GM23248 (cell line): ENCODE measurements around the gene GPR65. TPM values are rescaled to one million over a fixed set of nuclear protein-coding genes. Genes with fewer than 3 reads are reported as not detected.

Experiments
- DNase-seq: peaks from one replicate; pipeline ENCODE4 v3.0.0-alpha.2; 2015
- H2AFZ ChIP-seq: fragments of 200-600 bp; sonication (generic); 2 replicates; pipeline ENCODE4 v1.6.1; 2016; ENCODE audit warnings: antibody characterized with exemption
- H3F3A ChIP-seq: fragments of 200-600 bp; sonication (generic); 2 replicates; pipeline ENCODE4 v1.6.1; 2016; ENCODE audit warnings: mild to moderate bottlenecking, antibody characterized with exemption, mixed run types; ENCODE audit not compliant: insufficient read depth
- H3K27ac ChIP-seq: fragments of 200-600 bp; sonication (generic); 2 replicates; pipeline ENCODE4 v1.5.1; 2016; ENCODE audit warnings: mild to moderate bottlenecking
- H3K27me3 ChIP-seq: fragments of 200-600 bp; sonication (generic); replicated peaks from 2 replicates; pipeline ENCODE4 v1.6.1; 2016; ENCODE audit warnings: mild to moderate bottlenecking; ENCODE audit not compliant: insufficient read depth
- H3K36me3 ChIP-seq: fragments of 200-600 bp; sonication (generic); 2 replicates; pipeline ENCODE4 v1.6.1; 2016; ENCODE audit warnings: low read depth, mild to moderate bottlenecking
- H3K4me1 ChIP-seq: fragments of 200-600 bp; sonication (generic); 2 replicates; pipeline ENCODE4 v1.6.1; 2016; ENCODE audit warnings: mild to moderate bottlenecking; ENCODE audit not compliant: insufficient read depth
- H3K4me2 ChIP-seq: fragments of 200-600 bp; sonication (generic); one replicate; pipeline ENCODE4 v1.6.1; 2016; ENCODE audit warnings: mild to moderate bottlenecking; ENCODE audit not compliant: unreplicated experiment
- H3K4me3 ChIP-seq: fragments of 200-600 bp; sonication (generic); 2 replicates; pipeline ENCODE4 v1.5.1; 2016; ENCODE audit warnings: mild to moderate bottlenecking
- H3K79me2 ChIP-seq: fragments of 200-600 bp; sonication (generic); 2 replicates; pipeline ENCODE4 v1.6.1; 2016; ENCODE audit warnings: mild to moderate bottlenecking; ENCODE audit not compliant: insufficient read depth
- H3K9ac ChIP-seq: fragments of 200-600 bp; sonication (generic); 2 replicates; pipeline ENCODE4 v1.6.1; 2016; ENCODE audit warnings: mild to moderate bottlenecking
- H3K9me2 ChIP-seq: fragments of 200-600 bp; sonication (generic); 2 replicates; pipeline ENCODE4 v1.6.1; 2016; ENCODE audit warnings: mixed run types, mild to moderate bottlenecking, moderate library complexity; ENCODE audit not compliant: insufficient read depth
- H3K9me3 ChIP-seq: fragments of 200-600 bp; sonication (generic); one replicate; pipeline ENCODE4 v1.6.1; 2017; ENCODE audit warnings: low read depth
- H4K20me1 ChIP-seq: fragments of 200-600 bp; sonication (generic); 2 replicates; pipeline ENCODE4 v1.6.0; 2016; ENCODE audit not compliant: insufficient read depth
- EZH2 ChIP-seq: fragments of 200-600 bp; sonication (generic); IDR thresholded peaks from 2 replicates; pipeline ENCODE4 v1.6.1; 2018; ENCODE audit warnings: antibody characterized with exemption, mild to moderate bottlenecking; ENCODE audit not compliant: insufficient read depth, poor library complexity, severe bottlenecking
- EZH2phosphoT487 ChIP-seq: fragments of 200-600 bp; sonication (generic); IDR thresholded peaks from 2 replicates; pipeline ENCODE4 v1.6.1; 2018; ENCODE audit warnings: antibody characterized with exemption, moderate library complexity, mild to moderate bottlenecking, low read depth; ENCODE audit not compliant: insufficient read depth
- WGBS, 2 experiments: methylation state at CpG; one replicate each; pipeline ENCODE4 v1.1.6; 2015 to 2017; ENCODE audit warnings: low lambda C conversion rate in 2 of 2, low coverage in 1 of 2; ENCODE audit errors: missing lambda C conversion rate in 2 of 2; 5-methylcytosine and 5-hydroxymethylcytosine counted together
- in situ Hi-C: fragments of 300-500 bp; cut with MboI; formaldehyde crosslinking; loops from 2 replicates; pipeline ENCODE4 v1.15.0; 2020
- polyA plus RNA-seq: library from polyadenylated mRNA; unstranded; fragments of >200 nt; fragmentation: Nextera tagmentation; extraction: Ambion mirVana; gene quantifications from 2 replicates; pipeline ENCODE4 v1.2.1, GENCODE V29; 2016
- total RNA-seq: library from RNA; depleted of rRNA; stranded (reverse); fragments of >200 nt; shearing (Covaris generic); gene quantifications from 2 replicates; pipeline ENCODE4 v1.2.3, GENCODE V29; 2014

Gene GPR65
- total and polyA plus RNA-seq, 2 experiments from 2014 or later: 0.06 to 0.22 TPM

GRCh38 chr14:87966816-87967215 is 38.1 kb upstream of the GPR65 start:
- Histone ChIP-seq H3K79me2 (no peaks in the 10 kb centered on the region), H3F3A (no peaks in the 10 kb centered on the region), H3K9ac (no peak overlapping the region), H3K4me3 (no peak overlapping the region), H3K9me3 (no peaks in the 10 kb centered on the region), H3K4me1 (no peaks in the 10 kb centered on the region), H3K36me3 (no peaks in the 10 kb centered on the region), H3K9me2 (no peaks in the 10 kb centered on the region), H3K27ac (no peak overlapping the region), H3K27me3 (no peaks in the 10 kb centered on the region), H3K4me2 (no peak overlapping the region), H2AFZ (no peak overlapping the region), H4K20me1 (no peaks in the 10 kb centered on the region)
- in situ Hi-C loops: no loop called here
- DNase-seq: peak; percentile 30
- no peak for TF ChIP-seq EZH2phosphoT487
- TF ChIP-seq EZH2: no peak
- 53 to 59% methylated on average over 3 of the region's 3 CpGs for WGBS, 2 experiments

GRCh38 chr14:87967496-87967895 is 37.4 kb upstream of the GPR65 start:
- no peak for DNase-seq

GRCh38 chr14:87971010-87971409 is 33.9 kb upstream of the GPR65 start:
- no peak overlapping the region for H3K4me2 ChIP-seq
- no peaks in the 10 kb centered on the region for H3K79me2 ChIP-seq
- in situ Hi-C loops: no loop called here
- no peaks in the 10 kb centered on the region for H3F3A ChIP-seq
- no peak for DNase-seq
- H3K9me3 ChIP-seq: no peaks in the 10 kb centered on the region
- H3K36me3 ChIP-seq: no peaks in the 10 kb centered on the region
- no peak overlapping the region for H3K4me3 ChIP-seq
- H3K4me1 ChIP-seq: no peaks in the 10 kb centered on the region
- no peak overlapping the region for H3K27ac ChIP-seq
- no peak overlapping the region for H2AFZ ChIP-seq
- H4K20me1 ChIP-seq: no peaks in the 10 kb centered on the region
- 93 to 94% methylated on average over 2 of the region's 2 CpGs for WGBS, 2 experiments
- H3K9ac ChIP-seq: no peak overlapping the region
- no peaks in the 10 kb centered on the region for H3K9me2 ChIP-seq
- H3K27me3 ChIP-seq: no peaks in the 10 kb centered on the region
- TF ChIP-seq EZH2: no peak
- TF ChIP-seq EZH2phosphoT487: no peak

More at GRCh38 chr14:87967496-87967895, 37.4 kb upstream of the GPR65 start:
- no peaks in the 10 kb centered on the region for H3F3A ChIP-seq
- no peaks in the 10 kb centered on the region for H3K9me3 ChIP-seq
- H3K27ac ChIP-seq: no peak overlapping the region
- in situ Hi-C loops: no loop called here
- no peaks in the 10 kb centered on the region for H3K27me3 ChIP-seq
- no peaks in the 10 kb centered on the region for H3K36me3 ChIP-seq
- H3K9me2 ChIP-seq: no peaks in the 10 kb centered on the region
- H3K4me3 ChIP-seq: no peak overlapping the region
- no peaks in the 10 kb centered on the region for H4K20me1 ChIP-seq
- no peaks in the 10 kb centered on the region for H3K79me2 ChIP-seq
- no peak overlapping the region for H3K4me2 ChIP-seq
- no peaks in the 10 kb centered on the region for H3K4me1 ChIP-seq
- H3K9ac ChIP-seq: no peak overlapping the region
- no peak for TF ChIP-seq EZH2phosphoT487
- no peak for TF ChIP-seq EZH2
- no peak overlapping the region for H2AFZ ChIP-seq

- H3K9ac ChIP-seq: no peak overlapping the region
- in situ Hi-C loops: no loop called here
- H3K27ac ChIP-seq: no peak overlapping the region
- H3K79me2 ChIP-seq: no peaks in the 10 kb centered on the region
- H2AFZ ChIP-seq: no peak overlapping the region
- no peaks in the 10 kb centered on the region for H3K9me2 ChIP-seq
- peak; percentile 23 for DNase-seq
- no peaks in the 10 kb centered on the region for H3K27me3 ChIP-seq
- H3K36me3 ChIP-seq: no peaks in the 10 kb centered on the region
- no peaks in the 10 kb centered on the region for H3K4me1 ChIP-seq
- H3K4me3 ChIP-seq: no peak overlapping the region
- H3K4me2 ChIP-seq: no peak overlapping the region
- no peaks in the 10 kb centered on the region for H3K9me3 ChIP-seq
- H4K20me1 ChIP-seq: no peaks in the 10 kb centered on the region
- no peak for TF ChIP-seq EZH2
- no peak for TF ChIP-seq EZH2phosphoT487
- H3F3A ChIP-seq: no peaks in the 10 kb centered on the region
Measured at GRCh38 chr14:87975636-87976035, 29.3 kb upstream of the GPR65 start.

GRCh38 chr14:87979689-87980088 is 25.2 kb upstream of the GPR65 start:
- WGBS, 2 experiments: 72 to 79% methylated on average over 1 of the region's 1 CpG
- no peaks in the 10 kb centered on the region for H3F3A ChIP-seq
- H3K9me2 ChIP-seq: no peaks in the 10 kb centered on the region
- no peak overlapping the region for H3K4me3 ChIP-seq
- no peaks in the 10 kb centered on the region for H3K79me2 ChIP-seq
- no peak for TF ChIP-seq EZH2
- no peak for TF ChIP-seq EZH2phosphoT487
- H2AFZ ChIP-seq: no peak overlapping the region
- no peaks in the 10 kb centered on the region for H4K20me1 ChIP-seq
- H3K9ac ChIP-seq: no peak overlapping the region
- H3K36me3 ChIP-seq: no peaks in the 10 kb centered on the region
- in situ Hi-C loops: no loop called here
- H3K4me1 ChIP-seq: no peaks in the 10 kb centered on the region
- H3K27me3 ChIP-seq: no peaks in the 10 kb centered on the region
- DNase-seq: no peak
- no peak overlapping the region for H3K4me2 ChIP-seq
- no peaks in the 10 kb centered on the region for H3K9me3 ChIP-seq
- no peak overlapping the region for H3K27ac ChIP-seq
